GM21381 (cell line): ENCODE measurements around the gene STX2.
"Not testable (repeated sequence)": the region's sequence is repeated elsewhere in the genome, so short reads cannot be mapped to it uniquely, and the experiment has no call there.

Source experiments
- ATAC-seq: cut with Tn5 transposase; IDR thresholded peaks from one replicate; pipeline ENCODE4 v1.9.1; 2021; ENCODE audit warnings: mild to moderate bottlenecking, moderate library complexity; ENCODE audit not compliant: unreplicated experiment

The STX2 gene

GRCh38 chr12:130768120-130768519, 70.9 kb downstream of the STX2 start:
- ATAC-seq, result no peak

DNA sequence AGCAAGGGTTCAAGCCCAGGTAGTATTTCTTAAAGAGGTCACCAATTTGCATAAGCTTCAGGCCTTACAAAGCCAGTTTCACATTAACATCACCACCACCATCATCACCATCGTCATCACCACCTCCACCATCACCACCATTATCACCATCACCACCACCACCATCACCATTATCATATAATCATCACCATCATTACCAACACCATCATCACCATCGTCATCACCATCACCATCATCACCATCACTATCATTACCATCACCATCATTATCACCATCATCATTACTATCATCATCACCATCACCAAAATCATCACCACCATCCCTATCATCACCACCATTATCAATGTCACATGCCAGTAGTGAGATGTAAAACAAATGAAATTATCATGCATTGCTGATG, 72.6 kb downstream of the STX2 start:
- no peak for ATAC-seq

GRCh38 chr12:130765186-130765659, 73.8 kb downstream of the STX2 start:
- ATAC-seq, result no peak

DNA sequence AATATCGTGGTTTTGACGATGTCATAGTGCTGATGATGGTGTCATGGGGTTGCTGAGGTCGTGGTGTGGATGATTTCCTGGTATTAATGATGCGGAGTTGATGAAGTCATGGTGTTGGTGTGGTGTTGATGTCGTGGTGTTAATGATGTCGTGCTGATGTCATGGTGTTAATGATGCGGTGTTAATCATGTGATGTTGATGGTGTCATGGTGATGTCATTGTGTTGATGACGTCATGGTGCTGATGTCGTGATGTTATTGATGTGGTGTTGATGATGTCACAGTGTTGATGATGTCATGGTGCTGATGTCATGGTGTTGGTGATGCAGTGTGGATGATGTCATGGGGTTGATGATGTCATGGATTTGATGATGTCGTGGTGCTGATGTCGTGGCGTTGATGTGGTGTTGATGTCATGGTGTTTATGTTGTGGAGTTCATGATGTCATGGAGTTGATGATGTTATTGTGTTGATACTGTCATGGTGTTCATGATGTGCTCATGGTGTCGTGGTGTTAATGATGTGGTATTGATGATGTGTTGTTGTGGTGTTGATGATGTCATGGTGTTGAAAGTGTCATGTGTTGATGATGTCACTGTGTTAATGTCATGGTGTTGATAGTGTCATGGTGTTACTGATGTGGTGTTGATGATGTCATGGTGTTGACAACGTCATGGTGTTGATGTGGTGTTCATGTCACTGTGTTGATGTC, 74.4 kb downstream of the STX2 start:
- ATAC-seq, result no peak

GRCh38 chr12:130764073-130764472, 75.0 kb downstream of the STX2 start:
- ATAC-seq, result no peak

GRCh38 chr12:130762319-130762675, 76.8 kb downstream of the STX2 start:
- no peak for ATAC-seq

DNA sequence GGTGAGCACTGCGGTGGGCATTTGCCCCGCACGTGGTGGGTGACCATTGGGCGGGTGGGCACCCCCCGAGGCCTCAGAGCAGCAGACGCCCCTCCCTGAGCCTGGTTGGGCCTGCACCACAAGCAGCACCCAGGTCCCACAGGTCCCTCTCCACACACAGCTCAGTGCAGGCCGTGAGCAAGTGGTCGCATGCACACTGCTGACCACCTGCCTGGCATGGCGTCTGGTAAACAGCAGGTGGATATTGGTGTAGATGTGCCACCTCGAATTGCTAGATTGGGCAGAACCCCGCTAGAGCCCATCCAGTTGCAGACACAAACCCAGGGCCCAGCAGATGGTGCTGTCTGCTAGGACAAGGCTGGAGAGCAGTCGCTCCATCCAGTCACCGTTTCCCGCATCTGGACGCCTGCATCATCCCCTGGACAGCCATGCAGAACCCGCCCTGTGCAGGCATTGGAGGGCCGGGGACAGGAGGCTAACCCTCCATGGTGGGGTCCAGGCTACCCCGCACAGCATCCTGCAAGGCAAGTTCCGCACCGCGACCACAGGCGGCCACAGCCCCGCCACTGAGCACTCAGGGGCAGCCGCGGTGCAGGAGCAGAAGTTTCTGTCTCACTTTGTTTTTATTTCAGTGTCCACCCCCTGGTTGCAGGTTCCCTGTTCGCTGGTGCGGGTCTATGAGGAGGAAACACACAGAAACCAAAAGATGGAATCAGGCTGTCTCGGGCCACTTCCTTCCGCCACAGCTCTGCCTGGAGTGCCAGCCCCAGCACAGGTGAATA, 77.3 kb downstream of the STX2 start:
- peak; percentile 60 for ATAC-seq

GRCh38 chr12:130754234-130754901, 84.7 kb downstream of the STX2 start:
- ATAC-seq, result no peak

DNA sequence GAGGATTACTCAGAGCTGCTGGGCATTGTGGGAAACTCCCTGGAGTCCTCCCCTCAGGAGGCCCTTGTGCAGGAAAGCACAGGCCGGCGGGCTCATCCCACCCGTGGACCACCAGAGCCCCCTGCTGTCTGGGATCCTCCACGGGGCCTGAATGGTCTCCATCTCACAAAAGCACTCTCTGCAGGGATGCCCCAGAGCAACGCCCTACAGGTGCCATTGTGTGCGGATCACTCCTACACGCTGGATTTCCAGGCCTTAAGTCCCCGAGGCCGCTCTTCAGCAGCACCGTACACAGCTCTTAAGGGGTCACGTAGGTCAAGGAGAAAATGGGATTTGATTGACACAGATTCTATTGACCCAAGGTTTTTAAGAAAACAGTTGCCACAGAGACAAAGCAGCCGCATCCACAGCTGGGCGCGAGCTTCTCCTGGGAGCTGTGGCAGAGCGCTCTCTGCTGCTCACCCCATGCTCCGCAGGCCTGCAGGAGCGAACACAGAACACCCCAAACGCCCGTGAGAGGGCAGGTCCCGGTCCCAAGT, 86.3 kb downstream of the STX2 start:
- no peak for ATAC-seq

GRCh38 chr12:130752037-130752436, 87.0 kb downstream of the STX2 start:
- ATAC-seq, result not testable (repeated sequence)

GRCh38 chr12:130748786-130749185, 90.3 kb downstream of the STX2 start:
- ATAC-seq, result no peak

DNA sequence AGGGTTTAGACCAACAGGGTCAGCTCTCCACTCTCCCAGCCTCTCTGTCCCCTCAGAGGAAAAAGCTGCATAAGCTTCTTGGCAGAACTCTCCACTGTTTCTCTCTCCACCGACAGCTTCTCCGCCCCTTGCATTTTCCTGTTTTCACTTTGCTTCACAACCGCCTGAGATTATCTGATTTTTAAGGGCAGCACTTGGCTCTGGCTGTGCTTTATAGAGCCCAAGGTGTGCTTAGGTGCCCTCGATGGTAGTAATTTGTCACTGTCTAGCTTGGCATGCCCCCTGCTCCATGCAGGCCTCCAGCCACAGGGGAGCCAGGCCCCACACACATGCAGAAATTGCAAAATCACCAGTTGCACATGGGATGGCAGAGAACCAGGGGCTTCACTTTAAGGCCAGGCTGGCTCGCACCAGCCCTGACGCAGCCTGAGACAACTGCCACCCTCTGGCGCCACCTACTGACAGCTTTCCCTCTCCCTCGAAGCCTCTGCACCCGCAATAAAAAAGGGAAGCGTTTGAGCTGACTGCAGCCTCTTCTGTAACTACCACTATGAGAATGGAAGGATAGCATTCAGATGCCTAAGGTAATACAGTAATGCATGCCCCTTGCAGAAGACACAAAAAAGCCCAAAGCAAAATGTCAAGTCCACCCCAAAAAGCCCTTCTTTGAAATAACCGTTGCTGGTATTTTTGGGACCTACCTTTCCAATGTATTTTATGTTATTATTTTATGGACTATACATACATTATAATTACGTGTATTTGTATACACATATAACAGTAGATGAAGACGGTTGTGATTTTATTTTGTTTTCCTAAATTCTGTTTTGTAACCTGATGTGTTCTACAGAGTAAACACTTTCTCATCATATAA, 90.9 kb downstream of the STX2 start:
- ATAC-seq, result peak; percentile 94

GRCh38 chr12:130746546-130746945, 92.5 kb downstream of the STX2 start:
- no peak for ATAC-seq

GRCh38 chr12:130745921-130746320, 93.1 kb downstream of the STX2 start:
- no peak for ATAC-seq

DNA sequence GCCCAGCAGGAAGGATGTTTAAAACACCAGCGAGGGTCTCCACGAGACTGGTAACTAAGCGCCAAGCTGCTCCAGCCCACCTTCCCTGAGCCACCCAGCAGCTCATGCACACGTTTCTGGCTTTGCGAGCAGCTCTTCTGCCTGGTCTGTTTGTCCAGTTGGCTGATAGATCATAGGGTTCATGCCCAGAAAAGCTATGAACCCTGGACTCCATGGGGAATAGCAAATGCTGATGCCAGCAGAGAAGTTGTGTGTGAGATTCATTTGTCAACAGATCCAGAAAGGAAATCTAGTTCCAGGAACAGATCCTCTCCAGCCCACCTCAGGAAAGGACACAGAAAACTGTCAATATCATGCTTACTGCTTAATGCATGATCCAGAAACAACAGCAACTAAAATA, 94.8 kb downstream of the STX2 start:
- no peak for ATAC-seq

GRCh38 chr12:130743606-130744005, 95.4 kb downstream of the STX2 start:
- no peak for ATAC-seq

DNA sequence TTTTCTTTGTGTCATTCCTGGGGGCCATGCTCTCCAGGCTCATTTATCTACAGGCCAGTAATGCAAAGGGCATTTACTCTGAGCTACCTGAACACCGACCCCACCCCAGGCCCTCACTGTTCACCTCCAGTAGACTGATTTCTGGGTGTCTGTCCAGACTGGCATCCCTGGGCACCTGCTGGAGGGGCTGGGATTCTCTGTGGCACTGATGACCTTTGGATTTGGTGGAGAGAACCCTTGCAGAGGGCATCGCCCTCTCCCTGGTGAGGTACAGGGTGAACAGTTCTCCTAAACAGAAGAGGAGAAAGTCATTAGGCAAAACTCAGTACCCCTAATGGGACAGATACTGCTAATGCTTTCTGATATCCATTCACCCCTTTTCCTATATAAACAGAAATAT, 95.9 kb downstream of the STX2 start:
- ATAC-seq, result no peak

- ATAC-seq, result no peak
These were observed 96.3 kb downstream of the STX2 start for GRCh38 chr12:130742716-130743115.

- no peak for ATAC-seq
These were observed 96.9 kb downstream of the STX2 start for GRCh38 chr12:130742112-130742511.
